Epidermal melanocyte (primary cell): Measurements from ENCODE around the gene MPV17.
"Not testable (repeated sequence)": the region's sequence is repeated elsewhere in the genome, so short reads cannot be mapped to it uniquely, and the experiment has no call there.

Experiments used
- DNase-seq: peaks from one replicate; pipeline ENCODE4 v3.0.0; 2011; ENCODE audit warnings: low spot score; ENCODE audit not compliant: insufficient read length

The MPV17 gene

DNA sequence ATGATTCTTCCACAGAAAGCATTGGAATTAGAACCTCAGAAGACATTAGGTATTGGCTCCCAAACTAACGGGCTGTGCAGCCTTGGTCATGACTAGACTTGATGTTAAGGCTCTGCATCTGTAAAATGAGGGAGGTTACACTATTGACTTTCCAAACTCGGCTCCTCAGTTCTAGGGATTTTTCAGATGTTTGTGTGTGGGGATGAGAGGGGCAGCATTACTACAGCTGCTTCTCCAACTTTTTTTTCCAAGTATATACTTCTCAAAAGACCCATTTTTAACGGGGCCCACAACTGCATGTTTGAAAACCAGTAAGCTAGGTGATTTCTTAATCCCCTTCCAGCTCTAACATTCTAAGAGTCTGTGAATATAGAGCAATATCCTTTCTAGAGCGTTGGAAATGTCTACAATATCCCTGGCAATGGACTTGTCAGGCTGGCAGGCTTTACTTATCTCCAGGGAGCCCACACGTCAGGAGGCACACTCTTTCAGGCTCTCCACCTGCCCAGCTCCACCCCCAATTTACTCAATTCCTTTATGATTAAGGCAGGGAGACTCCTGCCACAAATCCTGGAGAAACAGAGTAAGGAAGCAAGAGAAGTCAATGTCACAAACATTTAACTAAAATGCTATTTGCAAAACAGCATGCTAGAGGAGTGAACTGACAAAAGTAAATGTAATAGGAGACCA lies 844 bp upstream of the MPV17 start:
- DNase-seq: no peak

DNA sequence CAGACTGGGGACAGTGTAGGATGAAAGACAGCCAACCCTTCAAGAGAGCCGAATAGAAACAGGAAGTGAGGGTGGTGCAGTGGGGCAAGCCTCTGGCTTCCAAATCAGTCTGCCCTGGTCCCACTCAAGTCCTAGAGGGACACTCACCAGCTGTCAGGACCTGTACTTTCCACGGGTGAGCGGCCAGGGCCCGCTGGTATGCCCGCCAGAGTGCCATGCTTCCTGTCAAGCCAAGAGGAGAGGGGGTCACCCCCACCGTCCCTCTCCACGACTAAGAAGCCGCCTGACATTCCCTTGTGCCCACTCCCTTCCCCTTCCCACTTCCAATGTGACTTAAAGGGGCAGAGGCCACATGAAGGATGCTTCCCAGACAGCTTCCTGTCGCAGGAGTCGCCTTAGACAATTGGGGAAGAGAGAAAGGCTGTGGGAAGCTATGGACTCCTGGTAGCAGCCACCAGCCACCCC lies 564 bp downstream of the MPV17 start:
- DNase-seq: no peak

GRCh38 chr2:27320958-27321543 lies 1.8 kb downstream of the MPV17 start:
- peak; percentile 32 for DNase-seq

DNA sequence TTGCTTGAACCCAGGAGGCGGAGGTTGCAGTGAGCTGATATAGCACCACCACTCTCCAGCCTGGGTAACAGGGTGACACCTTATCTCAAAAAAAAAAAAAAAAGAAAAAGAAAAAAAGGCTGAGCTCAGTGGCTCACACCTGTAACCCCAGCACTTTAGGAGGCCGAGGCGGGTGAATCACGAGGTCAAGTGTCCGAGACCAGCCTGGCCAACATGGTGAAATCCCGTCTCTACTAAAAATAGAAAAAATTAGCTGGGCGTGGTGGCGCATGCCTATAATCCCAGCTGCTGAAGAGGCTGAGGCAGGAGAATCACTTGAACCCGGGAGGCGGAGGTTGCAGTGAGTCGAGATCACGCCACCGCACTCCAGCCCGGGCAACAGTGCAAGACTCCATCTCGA lies 3.1 kb downstream of the MPV17 start:
- DNase-seq: not testable (repeated sequence)

DNA sequence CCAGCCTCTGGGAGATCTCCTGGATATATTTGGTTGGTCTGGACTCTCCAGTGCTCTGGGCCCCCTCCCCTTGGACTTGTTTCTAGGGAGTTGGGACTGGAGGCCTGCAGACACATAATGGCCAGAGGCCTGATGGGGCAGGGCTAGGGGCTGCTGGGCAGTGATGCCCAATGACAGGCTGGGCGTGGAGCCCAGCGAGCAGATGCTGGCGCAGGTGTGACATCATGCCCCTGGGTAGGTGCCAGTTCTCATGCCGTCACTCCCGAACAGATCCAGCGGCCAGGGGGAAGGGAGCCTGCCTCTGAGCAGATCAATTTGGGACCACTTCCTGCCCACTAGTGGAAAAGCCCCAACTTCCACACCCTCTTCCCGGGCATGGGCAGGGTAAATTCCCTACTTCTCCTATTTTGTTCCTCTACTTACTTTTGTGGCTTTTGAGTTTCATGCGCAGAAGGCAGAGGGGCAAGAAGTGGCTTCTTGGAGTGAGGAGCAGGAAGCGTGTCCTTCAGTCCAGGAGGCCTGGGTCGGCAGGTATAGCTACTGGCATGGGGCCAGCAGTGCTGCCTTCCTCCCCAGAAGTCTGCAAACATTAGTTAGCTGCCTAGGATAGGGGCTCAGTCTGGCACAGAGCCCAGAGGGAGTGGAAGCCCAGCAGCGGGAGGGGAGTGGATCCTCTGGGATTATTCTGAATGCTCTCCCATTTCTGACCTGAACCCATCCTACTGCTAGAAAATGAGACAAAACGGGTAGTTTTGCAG lies 6.1 kb downstream of the MPV17 start:
- no peak for DNase-seq

- DNase-seq: no peak
These were observed 7.8 kb downstream of the MPV17 start for GRCh38 chr2:27315122-27315521.

GRCh38 chr2:27314709-27315108 lies 8.2 kb downstream of the MPV17 start:
- DNase-seq: no peak

DNA sequence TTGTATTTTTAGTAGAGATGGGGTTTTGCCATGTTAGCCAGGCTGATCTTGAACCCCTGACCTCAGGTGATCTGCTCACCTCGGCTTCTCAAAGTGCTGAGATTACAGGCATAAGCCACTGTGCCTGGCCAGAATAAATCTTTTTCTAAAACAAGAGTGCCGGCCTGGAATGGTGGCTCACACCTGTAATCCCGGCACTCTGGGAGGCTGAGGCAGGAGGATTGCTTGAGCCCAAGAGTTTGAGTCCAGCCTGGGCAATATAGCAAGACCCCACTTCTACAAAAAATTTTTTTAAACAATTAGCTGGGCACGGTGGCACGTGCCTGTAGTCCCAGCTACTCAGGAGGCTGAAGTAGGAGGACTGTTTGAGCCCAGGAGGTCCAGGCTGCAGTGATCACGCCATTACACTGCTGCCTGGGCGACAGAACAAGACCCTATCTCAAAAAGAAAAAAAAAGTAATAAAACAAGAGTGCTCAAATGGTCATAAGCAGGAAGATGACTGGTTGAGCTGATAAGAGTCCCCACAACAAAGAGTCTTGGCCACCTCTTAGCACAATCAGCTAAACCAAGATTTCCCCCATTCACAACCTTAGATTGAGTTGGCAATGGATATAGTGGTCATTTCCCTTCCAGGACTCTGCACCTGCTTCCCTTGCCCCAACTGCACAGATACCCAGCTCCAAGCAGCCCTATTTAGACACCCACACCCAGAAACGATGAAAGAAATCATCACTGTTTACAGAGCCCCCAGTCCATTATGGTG lies 8.8 kb downstream of the MPV17 start:
- no peak for DNase-seq

GRCh38 chr2:27312152-27312551 lies 10.7 kb downstream of the MPV17 start:
- DNase-seq: no peak

DNA sequence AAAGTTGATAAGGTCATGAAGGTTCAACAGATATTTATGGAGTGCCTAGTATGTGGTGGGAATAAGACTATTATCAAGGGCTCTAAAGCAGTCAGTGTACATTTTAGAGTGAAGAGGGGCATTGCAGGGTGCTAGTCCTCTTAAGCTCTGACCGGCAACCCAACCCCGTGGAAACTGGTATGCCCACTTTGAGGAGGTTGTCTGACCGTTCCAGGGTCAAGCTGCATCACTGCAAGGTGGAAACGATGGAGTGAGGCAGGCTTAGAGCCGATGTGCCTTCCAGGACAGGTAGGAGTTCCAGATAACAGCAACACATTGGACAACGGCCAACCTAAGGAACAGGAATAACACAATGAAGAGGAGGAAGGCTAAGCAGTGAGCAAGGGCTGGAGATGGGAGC lies 13.2 kb downstream of the MPV17 start:
- no peak for DNase-seq

- DNase-seq: no peak
These were observed 14.5 kb downstream of the MPV17 start, which contains the start of gene UCN for GRCh38 chr2:27308359-27308881. Gene UCN (minus strand): TSS chr2:27308445. CDS start chr2:27307895, 550 bp downstream.

DNA sequence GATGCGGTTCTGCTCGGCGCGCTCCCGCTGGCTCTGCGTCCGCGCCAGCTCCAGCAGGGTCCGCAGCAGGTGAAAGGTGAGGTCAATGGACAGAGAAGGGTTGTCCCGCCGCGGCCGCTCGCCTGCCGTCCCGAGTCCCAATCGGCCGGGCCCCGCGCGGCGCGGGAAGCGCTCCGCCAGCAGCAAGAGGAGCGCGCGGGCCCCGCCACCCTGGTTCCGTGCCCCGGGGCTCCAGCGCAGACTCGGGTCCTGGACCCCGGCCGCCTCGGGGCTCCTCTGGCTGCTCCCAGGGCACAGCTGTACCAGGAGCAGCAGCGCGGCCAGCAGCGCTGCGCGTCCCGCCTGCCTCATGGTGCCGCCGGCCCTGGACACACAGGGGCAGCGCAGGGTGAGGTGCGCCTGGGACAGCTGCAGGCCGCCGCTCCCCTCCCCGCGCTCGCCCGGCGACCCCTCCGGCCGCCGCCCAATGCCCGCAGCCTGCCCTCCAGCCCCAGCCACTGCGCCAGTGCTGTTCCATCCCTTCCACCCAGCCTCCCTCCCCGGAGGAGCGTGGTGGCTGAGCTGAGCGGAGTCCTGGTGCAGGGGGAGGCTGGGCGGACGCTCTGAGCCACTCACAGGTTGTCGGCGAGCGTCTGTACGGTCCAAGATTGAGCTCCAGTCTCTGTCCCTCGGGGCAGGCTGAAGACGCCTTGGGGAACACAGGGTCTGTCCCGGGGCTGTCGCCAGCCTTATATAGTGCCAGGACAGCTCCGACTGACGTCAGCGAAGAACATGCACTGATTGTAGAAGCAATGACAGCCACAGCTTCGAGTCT lies 15.1 kb downstream of the MPV17 start:
- no peak for DNase-seq

DNA sequence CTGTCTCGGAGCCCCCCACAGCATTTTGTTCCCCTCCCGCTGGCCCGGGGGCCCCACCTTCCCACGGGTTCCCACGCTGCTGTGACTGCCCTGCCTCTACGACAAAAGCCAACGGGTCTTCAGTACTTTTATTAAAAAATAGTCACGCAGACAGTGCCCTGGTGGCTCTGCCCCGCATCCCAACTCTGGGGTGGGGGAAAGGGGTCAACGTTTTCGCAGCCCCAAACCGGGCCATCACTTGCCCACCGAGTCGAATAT lies 15.7 kb downstream of the MPV17 start:
- DNase-seq: no peak

DNA sequence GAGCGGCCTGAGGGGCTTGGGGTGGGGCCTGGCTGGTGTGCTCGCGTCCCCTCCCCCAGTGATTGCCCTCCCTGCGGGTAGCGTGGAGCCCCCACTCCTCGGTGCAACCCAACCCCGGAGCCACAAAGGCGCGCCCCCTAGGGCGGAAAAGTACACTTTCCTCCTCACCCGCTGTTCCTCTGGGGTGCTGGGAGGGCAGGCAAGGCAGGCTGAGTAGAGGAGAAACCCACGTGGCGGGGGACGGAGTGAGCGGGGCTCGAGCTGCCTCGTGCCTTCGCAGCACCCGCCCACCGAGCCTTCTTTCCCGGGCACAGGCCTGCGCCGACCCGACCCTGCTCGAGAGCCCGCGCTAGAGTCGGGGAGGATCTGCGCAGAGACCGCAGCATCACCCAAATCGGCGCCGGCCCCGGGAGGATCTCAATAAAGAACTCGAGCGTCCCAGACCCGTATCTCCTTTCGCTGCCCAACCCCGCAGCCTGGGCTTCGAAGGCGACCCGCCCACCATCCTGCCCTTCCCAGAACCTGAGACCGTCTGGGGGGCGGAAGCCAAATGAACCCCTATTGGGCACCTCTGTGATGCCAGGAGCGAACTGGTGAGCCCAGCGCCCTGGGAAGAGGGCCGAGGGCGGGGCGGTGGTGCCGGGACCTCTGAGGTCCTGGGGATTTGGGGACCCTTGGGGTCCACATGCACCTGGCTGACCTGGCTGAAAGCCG lies 16.2 kb downstream of the MPV17 start:
- DNase-seq: no peak

DNA sequence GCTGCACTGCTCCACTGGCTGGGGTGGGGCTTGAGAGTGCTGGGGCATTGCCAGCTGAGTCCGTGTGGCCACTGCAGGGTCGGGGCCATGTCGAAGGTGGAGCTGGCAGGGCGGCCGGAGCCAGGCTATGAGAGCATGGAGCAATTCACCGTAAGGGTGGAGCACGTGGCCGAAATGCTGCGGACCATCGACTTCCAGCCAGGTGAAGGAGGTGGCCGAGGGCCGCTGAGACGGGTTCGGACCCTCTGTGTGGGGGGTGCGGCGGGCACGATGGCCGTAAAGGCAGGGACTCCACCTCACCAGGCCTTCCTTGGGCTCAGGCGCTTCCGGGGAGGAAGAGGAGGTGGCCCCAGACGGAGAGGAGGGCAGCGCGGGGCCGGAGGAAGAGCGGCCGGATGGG lies 16.8 kb downstream of the MPV17 start:
- no peak for DNase-seq

DNA sequence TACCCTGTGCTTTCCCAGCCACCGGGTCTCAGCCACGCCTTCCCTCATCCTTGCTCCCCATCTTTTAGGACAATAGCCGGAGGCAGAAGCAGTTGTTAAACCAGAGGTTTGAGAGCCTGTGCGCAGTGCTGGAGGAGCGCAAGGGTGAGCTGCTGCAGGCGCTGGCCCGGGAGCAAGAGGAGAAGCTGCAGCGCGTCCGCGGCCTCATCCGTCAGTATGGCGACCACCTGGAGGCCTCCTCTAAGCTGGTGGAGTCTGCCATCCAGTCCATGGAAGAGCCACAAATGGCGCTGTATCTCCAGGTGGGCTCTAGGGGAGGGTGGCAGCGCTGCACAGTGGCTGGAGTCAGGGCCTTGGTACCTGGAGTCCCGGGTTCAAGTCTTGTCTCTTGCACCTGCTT lies 17.4 kb downstream of the MPV17 start:
- DNase-seq: no peak

DNA sequence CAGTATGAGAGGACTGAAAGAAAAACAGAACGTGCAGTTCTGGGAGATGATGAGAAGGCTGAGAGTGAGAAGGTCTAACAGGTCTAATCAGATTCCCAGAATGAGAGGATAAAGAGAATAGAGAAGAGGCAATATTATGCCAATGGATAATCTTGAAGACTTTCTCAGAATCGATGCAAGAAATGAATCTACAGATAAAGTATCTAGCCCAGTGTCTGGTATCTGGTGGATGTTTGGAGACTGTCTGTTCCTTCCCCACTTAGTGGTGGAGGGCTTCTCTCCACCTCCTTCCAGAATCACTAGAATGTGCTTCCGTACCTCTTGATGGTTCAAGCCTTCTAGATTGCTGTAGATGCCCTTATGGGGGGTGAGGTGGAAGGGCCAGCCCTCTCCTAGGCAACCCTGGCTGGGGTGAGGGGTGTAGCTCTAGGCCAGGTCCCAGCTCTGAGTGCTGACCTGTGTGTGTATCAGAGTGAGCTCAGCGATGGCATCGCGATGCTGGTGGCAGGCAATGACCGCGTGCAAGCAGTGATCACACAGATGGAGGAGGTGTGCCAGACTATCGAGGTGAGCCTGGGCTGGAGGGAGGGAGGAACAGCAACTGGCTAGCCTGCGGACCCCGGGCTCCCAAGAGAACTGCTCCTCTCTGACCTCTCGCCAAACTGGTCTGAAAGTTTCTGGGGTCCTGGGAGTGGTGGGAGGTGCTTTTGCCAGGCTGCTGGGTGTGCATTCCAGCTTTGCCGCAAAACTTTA lies 18.2 kb downstream of the MPV17 start:
- no peak for DNase-seq

DNA sequence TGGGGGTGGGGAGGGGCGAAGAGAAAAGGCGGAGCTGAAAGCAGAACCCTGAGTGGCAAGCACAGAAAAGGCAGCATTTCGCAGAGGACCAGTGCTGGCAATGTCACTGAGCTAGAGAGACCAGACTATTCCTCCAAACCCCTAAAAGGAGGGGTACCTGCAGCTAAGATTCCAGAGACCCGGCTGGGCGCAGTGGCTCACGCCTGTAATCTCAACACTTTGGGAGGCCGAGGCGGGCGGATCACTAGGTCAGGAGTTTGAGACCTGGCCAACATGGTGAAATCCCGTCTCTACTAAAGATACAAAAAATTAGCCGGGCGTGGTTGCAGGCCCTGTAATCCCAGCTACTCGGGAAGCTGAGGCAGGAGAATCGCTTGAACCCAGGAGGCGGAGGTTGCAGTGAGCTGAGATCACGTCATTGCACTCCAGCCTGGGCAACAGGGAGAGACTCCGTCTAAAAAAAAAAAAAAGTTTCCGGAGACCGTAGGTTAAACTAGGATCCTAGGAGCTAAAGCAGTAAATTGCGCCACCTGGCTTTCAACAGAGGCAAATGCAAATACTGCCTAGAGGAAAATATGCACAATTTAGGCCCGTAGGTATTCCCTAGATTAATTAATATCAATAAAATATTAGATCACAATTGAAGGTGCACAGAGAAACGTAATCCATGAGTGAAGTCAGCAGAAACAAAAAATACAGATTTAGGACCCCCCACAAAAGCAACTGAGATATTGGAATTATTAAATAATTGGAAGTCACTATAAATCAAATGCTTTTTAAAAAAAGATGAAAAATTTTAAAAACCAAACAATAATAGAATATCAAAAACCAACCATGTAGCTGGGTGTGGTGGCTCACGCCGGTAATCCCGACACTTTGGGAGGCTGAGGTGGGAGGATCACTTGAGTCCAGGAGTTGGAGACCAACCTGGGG lies 19.5 kb downstream of the MPV17 start:
- peak; percentile 93 for DNase-seq
